Stimulated activated CD8-positive, alpha-beta memory T cell treated with anti-CD3 and anti-CD28 coated beads, Interleukin-7, amount 100 ng/mL, for 4 hours (primary cell): ENCODE data around the gene ACTMAP.
A peak's percentile ranks its signal among the peaks of the same experiment; 100 is the strongest.
"Not testable (repeated sequence)": the region's sequence is repeated elsewhere in the genome, so short reads cannot be mapped to it uniquely, and the experiment has no call there.

Source experiments
- DNase-seq, 2 donors: peaks; one replicate each; pipeline ENCODE4 v3.0.0-alpha.2; 2020; ENCODE audit warnings: low read depth in 2 of 2

ACTMAP gene

DNA sequence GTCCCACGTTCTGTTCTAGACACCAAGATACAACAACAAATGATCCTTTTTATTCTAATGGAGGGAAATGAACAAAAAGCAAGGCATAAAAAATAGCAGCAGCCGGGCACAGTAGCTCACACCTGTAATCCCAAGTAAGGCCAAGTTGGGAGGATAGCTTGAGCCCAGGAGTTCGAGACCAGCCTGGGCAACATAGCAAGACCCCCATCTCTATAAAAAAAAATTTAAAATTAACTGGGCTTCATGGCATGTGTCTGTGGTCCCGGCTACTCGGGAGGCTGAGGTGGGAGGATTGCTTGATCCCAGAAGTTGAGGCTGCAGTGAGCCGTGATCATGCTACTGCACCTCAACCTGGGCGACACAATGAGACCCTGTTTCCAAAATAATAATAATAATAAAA is 26.1 kb upstream of the ACTMAP start:
- no peak for DNase-seq

- DNase-seq, result no peak
Measured at GRCh38 chr19:40775632-40776022, 25.4 kb upstream of the ACTMAP start.

DNA sequence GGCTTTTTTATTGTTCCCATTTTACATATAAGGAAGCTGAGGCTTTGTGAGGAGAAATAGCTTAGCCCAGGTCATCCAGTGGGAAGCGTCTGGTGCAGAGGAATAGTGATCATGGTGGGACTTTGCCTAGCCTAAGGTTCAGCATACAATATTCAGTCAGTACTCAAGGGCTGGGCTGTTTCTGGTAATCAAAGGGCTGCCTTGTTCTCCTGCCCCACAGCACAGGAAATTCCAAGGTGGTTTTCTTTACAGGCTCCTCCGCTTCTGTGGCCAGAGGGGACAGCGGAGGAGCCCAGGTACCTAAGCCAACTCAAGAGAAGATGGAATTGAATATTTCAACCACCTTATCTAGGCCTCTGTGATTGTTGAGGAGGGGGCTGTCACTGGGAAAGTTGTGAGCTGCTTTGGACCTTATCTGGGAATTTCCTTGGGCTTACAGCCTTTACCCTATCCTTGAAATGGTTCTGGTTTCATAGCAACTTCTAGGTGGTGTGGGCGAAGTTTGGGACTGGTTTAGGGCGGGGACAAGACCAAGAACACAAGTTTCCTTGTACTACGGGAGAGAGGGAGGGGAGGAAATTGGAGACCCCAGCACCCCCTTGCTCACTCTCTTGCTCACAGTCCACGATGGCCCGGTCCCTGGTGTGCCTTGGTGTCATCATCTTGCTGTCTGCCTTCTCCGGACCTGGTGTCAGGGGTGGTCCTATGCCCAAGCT is 24.8 kb upstream of the ACTMAP start, which contains the start of gene MIA:
Gene MIA, plus strand, starts transcription at position 606 of the 716 bp plus-strand sequence. Its CDS starts 22 bp downstream, at position 628.
- no peak for DNase-seq

DNA sequence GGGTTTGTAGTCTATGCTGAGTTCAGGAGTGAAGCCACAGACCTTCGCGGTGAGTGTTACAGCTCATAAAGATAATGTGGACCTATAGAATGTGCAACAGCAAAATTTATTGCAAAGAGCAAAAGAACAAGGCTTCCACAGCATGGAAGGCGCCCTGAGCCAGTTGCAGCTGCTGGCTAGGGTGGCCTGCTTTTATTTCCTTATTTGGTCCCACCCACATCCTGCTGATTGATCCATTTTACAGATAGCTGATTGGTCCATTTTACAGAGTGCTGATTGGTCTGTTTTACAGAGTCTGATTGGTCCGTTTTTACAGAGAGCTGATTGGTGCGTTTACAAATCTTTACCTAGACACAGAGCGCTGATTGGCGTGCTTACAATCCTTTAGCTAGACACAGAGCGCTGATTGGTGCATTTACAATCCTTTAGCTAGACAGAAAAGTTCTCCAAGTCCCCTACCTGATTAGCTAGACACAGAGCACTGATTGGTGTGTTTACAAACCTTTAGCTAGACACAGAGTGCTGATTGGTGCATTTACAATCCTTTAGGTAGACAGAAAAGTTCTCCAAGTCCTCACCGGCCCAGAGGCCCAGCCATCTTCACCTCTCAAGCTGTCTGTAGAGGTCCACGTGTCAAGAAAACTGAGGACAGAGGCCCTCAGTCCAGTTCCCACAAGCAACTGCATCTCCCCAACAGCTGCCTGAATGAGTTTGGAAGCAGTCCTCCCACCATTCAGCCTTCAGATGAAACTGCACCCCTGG is 21.0 kb upstream of the ACTMAP start:
- not testable (repeated sequence) for DNase-seq

DNA sequence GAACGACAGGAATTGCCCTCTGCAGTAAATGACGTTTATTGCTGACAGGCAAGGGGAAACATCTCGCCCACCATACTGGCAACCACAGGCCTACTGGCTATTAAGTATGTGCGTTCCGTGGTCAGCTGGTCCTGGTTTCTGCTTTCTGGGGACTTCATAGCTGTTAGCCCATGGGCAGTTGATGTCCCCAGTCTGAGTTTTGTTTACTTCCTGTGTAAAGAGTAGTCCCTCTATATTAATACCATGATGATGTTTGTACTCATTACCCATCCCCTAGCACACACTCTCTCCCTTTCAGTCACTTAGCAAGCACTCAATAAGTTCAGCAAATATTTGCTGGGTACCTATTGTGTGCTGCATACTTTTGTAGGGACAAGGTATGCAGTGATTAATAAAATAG is 18.6 kb upstream of the ACTMAP start:
- no peak for DNase-seq

DNA sequence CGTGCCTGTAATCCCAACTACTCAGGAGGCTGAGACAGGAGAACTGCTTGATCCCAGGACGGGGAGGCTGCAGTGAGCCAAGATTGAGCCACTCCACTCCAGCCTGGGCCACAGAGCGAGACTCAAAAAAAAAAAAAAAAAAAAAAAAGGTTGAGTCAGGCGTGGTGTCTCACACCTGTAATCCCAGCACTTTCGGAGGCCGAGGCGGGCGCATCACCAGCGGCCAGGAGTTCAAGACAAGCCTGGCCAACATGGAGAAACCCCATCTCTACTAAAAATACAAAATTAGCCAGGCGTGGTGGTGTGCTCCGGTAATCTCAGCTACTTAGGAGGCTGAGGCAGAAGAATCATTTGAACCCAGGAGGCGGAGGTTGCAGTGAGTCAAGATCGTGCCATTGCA is 16.1 kb upstream of the ACTMAP start:
- DNase-seq, result not testable (repeated sequence)

GRCh38 chr19:40763963-40764362 is 13.7 kb upstream of the ACTMAP start:
- no peak for DNase-seq

GRCh38 chr19:40763526-40763925 is 13.2 kb upstream of the ACTMAP start:
- no peak for DNase-seq

- DNase-seq, result no peak
Measured at GRCh38 chr19:40762754-40763470, 12.6 kb upstream of the ACTMAP start.

DNA sequence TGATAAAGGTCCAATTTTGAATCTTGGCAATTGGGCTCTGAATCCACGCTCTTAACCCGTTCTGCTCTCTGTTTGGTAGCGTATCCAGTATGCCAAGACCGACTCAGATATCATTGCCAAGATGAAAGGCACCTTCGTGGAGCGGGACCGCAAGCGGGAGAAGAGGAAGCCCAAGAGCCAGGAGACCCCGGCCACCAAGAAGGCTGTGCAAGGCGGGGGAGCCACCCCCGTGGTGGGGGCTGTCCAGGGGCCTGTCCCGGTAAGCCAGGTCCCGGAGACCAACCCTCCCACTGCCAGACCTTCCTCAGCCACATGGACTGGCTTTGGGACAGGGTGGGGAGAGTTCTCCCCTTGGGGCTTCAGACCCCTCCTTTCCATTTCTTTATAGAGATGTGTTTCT is 9.1 kb upstream of the ACTMAP start:
- DNase-seq, result no peak

- no peak for DNase-seq
Measured at GRCh38 chr19:40758491-40758890, 8.2 kb upstream of the ACTMAP start.

DNA sequence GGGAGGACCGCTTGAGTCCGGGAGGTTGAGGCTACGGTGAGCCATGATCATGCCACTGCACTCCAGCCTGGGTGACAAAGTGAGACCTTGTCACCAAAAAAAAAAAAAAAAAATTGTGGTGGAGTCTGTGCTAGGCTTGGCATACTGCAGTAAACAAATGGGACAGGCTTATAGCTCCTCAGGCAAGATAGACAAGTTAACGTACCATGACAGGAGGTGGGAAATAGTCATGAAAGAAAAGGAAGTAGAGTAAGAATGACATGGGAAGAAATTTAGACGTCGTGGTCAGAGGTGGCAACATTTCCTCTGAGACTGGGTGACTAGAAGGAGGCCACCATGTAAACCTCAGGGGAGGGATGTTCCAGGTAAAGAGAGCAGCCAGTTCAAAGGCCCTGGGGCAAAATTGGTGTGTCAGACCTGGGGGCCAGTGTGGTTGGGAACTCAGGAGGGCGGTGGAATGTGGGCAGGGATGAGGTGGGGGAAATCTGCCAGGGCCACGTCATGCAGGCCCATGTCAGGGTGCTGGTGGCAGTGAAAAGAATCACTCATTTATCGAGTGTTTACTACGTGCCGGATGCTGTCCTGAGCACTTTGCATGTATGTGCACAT is 6.3 kb upstream of the ACTMAP start:
- peak; percentile 25 to 42 for DNase-seq

DNA sequence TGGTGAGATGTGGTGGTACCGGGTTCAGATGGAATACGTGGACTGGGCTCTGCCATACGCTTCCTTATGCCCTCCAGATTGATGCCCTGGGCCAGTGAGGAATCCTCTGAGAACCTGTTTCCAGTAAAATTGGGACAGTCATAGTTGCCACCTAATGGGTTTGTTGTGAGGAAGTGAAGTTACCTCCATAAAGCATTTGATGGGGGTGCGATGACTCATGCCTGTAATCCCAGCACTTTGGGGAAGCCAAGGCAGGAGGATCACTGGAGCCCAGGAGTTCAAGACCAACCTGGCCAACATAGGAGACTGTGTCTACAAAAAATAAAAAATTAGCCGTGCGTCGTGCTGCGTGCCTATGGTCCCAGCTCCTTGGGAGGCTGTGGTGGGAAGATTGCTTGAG is 5.5 kb upstream of the ACTMAP start:
- no peak for DNase-seq

DNA sequence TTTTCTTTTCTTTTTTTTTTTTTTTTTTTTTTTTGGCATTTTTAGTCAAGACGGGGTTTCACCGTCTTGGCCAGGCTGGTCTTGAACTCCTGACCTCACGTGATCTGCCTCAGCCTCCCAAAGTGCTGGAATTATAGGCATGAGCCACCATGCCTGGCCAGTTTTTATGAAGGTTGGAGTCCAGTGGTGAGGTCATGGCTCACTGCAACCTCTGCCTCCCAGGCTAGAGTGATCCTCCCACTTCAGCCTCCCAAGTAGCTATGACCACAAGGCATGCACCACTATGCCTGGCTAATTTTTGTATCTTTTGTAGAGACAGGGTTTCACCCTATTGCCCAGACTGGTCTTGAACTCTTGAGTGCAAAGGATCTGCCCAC is 5.0 kb upstream of the ACTMAP start:
- DNase-seq, result no peak

DNA sequence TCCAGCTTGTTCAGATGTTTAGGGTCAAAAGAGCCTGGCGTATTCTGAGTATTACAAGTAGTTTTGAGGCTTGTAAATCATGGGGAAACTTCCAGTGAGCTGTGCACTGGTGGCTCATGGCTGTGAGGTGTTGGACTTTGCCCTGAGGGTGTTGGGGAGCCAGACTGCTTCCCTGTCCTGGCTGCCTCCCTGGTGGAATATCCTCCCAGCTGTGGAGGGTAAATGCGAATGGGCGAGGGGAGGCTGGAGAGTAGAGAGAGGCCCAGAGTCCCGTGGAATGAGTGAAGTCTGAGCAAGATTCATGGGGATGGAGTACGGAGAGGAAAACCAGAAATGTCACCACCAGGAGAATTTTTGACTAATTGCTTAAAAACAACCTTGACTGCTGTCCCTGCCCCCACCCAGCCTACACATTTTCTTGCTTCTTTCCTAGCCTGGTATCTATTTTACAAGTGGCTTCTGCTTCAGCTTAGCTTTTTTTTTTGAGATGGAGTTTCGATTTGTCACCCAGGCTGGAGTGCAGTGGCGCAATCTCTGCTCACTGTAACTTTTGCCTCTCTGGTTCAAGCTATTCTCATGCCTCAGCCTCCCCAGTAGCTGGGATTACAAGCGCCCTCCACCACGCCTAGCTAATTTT is 4.5 kb upstream of the ACTMAP start:
- peak; percentile 43 for DNase-seq

GRCh38 chr19:40752257-40752781 is 2.0 kb upstream of the ACTMAP start:
- no peak for DNase-seq

GRCh38 chr19:40750874-40751537 is 729 bp upstream of the ACTMAP start, which contains the start of gene SNRPA:
Gene SNRPA (plus strand): TSS chr19:40751203. CDS start chr19:40751409, 206 bp downstream.
- DNase-seq, result peak; percentile 93 to 95

GRCh38 chr19:40747536-40747935 is 2.7 kb downstream of the ACTMAP start:
- no peak for DNase-seq

GRCh38 chr19:40745402-40745780 is 4.9 kb downstream of the ACTMAP start:
- DNase-seq, result no peak

- DNase-seq, result peak in 1 of 2 donors; percentile 19
Measured at GRCh38 chr19:40744554-40745401, 5.5 kb downstream of the ACTMAP start.
